Heart left ventricle (tissue), 16 donors: ENCODE data around the gene BLACAT1. TPM values are rescaled to one million over a fixed set of nuclear protein-coding genes. Genes with fewer than 3 reads are reported as not detected.

Source experiments
- ATAC-seq, 4 donors: fragments of 200-7000 bp; cut with Tn5 transposase; one replicate each; pipeline ENCODE4 v1.9.1; 2020 to 2022; ENCODE audit warnings: moderate library complexity in 4 of 4, mild to moderate bottlenecking in 3 of 4, moderate number of reproducible peaks in 1 of 4
- DNase-seq, 5 donors: peaks; one replicate each; pipeline ENCODE4 v3.0.0-alpha.2; 2020
- H3K27ac ChIP-seq, 12 donors: fragments of 200-600 bp; sonication (generic) in 4 of 12; one replicate each; pipeline versions ENCODE4 v1.5.0 to v1.8.0; 2016 to 2022; ENCODE audit warnings: mild to moderate bottlenecking in 2 of 12
- H3K27me3 ChIP-seq, 9 donors: fragments of 200-600 bp; sonication (generic) in 2 of 9; one replicate each; pipeline versions ENCODE4 v1.5.1 to v1.8.0; 2016 to 2022; ENCODE audit warnings: mild to moderate bottlenecking in 3 of 9
- H3K36me3 ChIP-seq, 9 donors: fragments of 200-600 bp; sonication (generic) in 2 of 9; one replicate each; pipeline versions ENCODE4 v1.5.0 to v1.8.0; 2018 to 2022; ENCODE audit warnings: mild to moderate bottlenecking in 2 of 9
- H3K4me1 ChIP-seq, 12 donors: fragments of 200-600 bp; sonication (generic) in 4 of 12; one replicate each; pipeline versions ENCODE4 v1.5.0 to v1.8.0; 2016 to 2022; ENCODE audit warnings: mild to moderate bottlenecking in 3 of 12
- H3K4me3 ChIP-seq, 12 donors: fragments of 200-600 bp; sonication (generic) in 4 of 12; one replicate each; pipeline versions ENCODE4 v1.5.0 to v1.8.0; 2017 to 2022; ENCODE audit warnings: mild to moderate bottlenecking in 9 of 12, moderate library complexity in 4 of 12
- H3K9me3 ChIP-seq, 12 donors: fragments of 200-600 bp; sonication (generic) in 4 of 12; one replicate each; pipeline versions ENCODE4 v1.5.0 to v1.8.0; 2016 to 2022; ENCODE audit warnings: mild to moderate bottlenecking in 1 of 12
- CTCF ChIP-seq, 12 donors: fragments of 200-600 bp; sonication (generic) in 4 of 12; IDR thresholded peaks; one replicate each; pipeline versions ENCODE4 v1.5.0 to v1.8.0; 2018 to 2022; ENCODE audit warnings: antibody characterized with exemption in 12 of 12, mild to moderate bottlenecking in 5 of 12
- POLR2A ChIP-seq, 2 donors: fragments of 450-650 bp; IDR thresholded peaks; one replicate each; pipeline ENCODE4 v1.6.1; 2017; ENCODE audit warnings: antibody characterized with exemption in 2 of 2, mild to moderate bottlenecking in 2 of 2, moderate library complexity in 2 of 2
- WGBS, 4 donors: extraction: QIAGEN DNeasy Blood & Tissue Kit in 2 of 4; methylation state at CpG; one replicate each; pipeline versions ENCODE4 v1.1.5 to v1.1.7; 2013 to 2018; 5-methylcytosine and 5-hydroxymethylcytosine counted together
- intact Hi-C, 10 donors: fragments of 100-400 bp; cut with DNase I; formaldehyde crosslinking; loops; one replicate each; pipeline versions ENCODE4 v1.11.1 to v1.14.2; 2022
- polyA plus RNA-seq, 2 donors: library from polyadenylated mRNA; stranded (reverse); fragments of 200-250 nt; gene quantifications; one replicate each; pipeline ENCODE4 v1.2.3, GENCODE V29; 2013
- total RNA-seq, 9 donors: library from RNA; depleted of rRNA in 2 of 9; stranded (reverse); fragments of >200 nt in 2 of 9; fragmentation: NEBNext Ultra II Directional in 3 of 9; extraction: Animal tissue kit (Norgen Biotek cat#: 25700) in 3 of 9; gene quantifications; one replicate each; pipeline versions ENCODE4 v1.1.0 to v1.2.4, GENCODE V29; 2016 to 2023
- donor health status: ischemic (EF 13 %, LVEDD 7.1; RV severe dilation, severe dysfunction).
- donor health status: healthy with polysubstance abuse.
- donor health status: DM: no; HTN: yes; CAD: no.
- donor health status: DM: no; HTN: no; CAD: no.
- donor health status: ischemic (EF 25% LVEDD 6.9; RV normal size, moderate dysfunction).
- donor health status: ischemic (EF 25% LVEDD 5.7; RV mildly dilated, moderate dysfunction).
- donor health status: healthy.
- donor health status: DM: yes; HTN: yes; CAD: no.
- donor health status: ischemic (EF 35%, LVEDD 5.7; RV mildly dilated, moderate dysfunction).
- donor health status: nonischemic (EF 11% LVEDD 7.7; RV severe dilation, severe dysfunction).
- donor health status: DM: yes; HTN: yes; CAD: no.
- donor health status: PGD.
- donor health status: ischemic (EF 29% LVEDD 5.4; RV normal size, mild dysfunction).
- donor health status: nonischemic (EF 23%, LVEDD 6.1; RV moderate dilation, normal function).

BLACAT1 gene
- total and polyA plus RNA-seq, 11 donors, result 0.27 TPM; not detected in 10

GRCh38 chr1:205444300-205444930 lies 11.4 kb downstream of the BLACAT1 start:
- intact Hi-C loops, result no loop called here
- no peaks in the 10 kb centered on the region for H3K36me3 ChIP-seq
- H3K9me3 ChIP-seq, result no peaks in the 10 kb centered on the region
- peaks cover 6 to 57% (median 38%) of the 10 kb centered on the region in 12 donors for H3K4me1 ChIP-seq
- TF ChIP-seq POLR2A (IDR thresholded peaks at IDR 0.05), result no peak
- TF ChIP-seq CTCF (IDR thresholded peaks at IDR 0.05), result no peak
- DNase-seq (peak in 1 of 5 donors; percentile 31), ATAC-seq (no peak)
- WGBS, 4 donors, result 58 to 69% (median 66%) methylated on average over 10 of the region's 10 CpGs
- peak overlapping the region in 1 of 12 donors; percentile 54 for H3K27ac ChIP-seq
- peak overlapping the region in 4 of 12 donors; percentile 25 to 32 (median 28) for H3K4me3 ChIP-seq
- no peaks in the 10 kb centered on the region for H3K27me3 ChIP-seq

- DNase-seq, result peak in 1 of 5 donors; percentile 28
Observed at GRCh38 chr1:205443585-205444299, 12.1 kb downstream of the BLACAT1 start.

GRCh38 chr1:205442051-205442725 lies 13.7 kb downstream of the BLACAT1 start:
- H3K36me3 ChIP-seq, result no peaks in the 10 kb centered on the region
- H3K9me3 ChIP-seq, result no peaks in the 10 kb centered on the region
- DNase-seq (peak in 1 of 5 donors; percentile 35), ATAC-seq (no peak)
- no peaks in the 10 kb centered on the region for H3K27me3 ChIP-seq
- intact Hi-C loops, result no loop called here
- WGBS, 4 donors, result 70 to 88% (median 83%) methylated on average over 7 to 12 of the region's 12 CpGs
- peaks cover 11 to 69% (median 51%) of the 10 kb centered on the region in 12 donors for H3K4me1 ChIP-seq
- H3K27ac ChIP-seq, result no peak overlapping the region
- TF ChIP-seq CTCF (IDR thresholded peaks at IDR 0.05), result no peak
- TF ChIP-seq POLR2A (IDR thresholded peaks at IDR 0.05), result no peak
- no peak overlapping the region for H3K4me3 ChIP-seq

More at GRCh38 chr1:205443585-205444299, 12.1 kb downstream of the BLACAT1 start:
- 75 to 91% (median 82%) methylated on average over 7 of the region's 7 CpGs for WGBS, 4 donors
- H3K27me3 ChIP-seq, result no peaks in the 10 kb centered on the region
- intact Hi-C loops, result no loop called here
- no peak overlapping the region for H3K27ac ChIP-seq
- H3K4me3 ChIP-seq, result no peak overlapping the region
- no peaks in the 10 kb centered on the region for H3K9me3 ChIP-seq
- ATAC-seq, result no peak
- H3K4me1 ChIP-seq, result peaks cover 11 to 63% (median 45%) of the 10 kb centered on the region in 12 donors
- no peak for TF ChIP-seq CTCF (IDR thresholded peaks at IDR 0.05)
- no peak for TF ChIP-seq POLR2A (IDR thresholded peaks at IDR 0.05)
- H3K36me3 ChIP-seq, result no peaks in the 10 kb centered on the region

GRCh38 chr1:205441716-205442050 lies 14.2 kb downstream of the BLACAT1 start:
- TF ChIP-seq POLR2A (IDR thresholded peaks at IDR 0.05), result no peak
- no peak for TF ChIP-seq CTCF (IDR thresholded peaks at IDR 0.05)
- H3K27ac ChIP-seq, result no peak overlapping the region
- H3K9me3 ChIP-seq, result no peaks in the 10 kb centered on the region
- no peaks in the 10 kb centered on the region for H3K27me3 ChIP-seq
- peaks cover 11 to 69% (median 46%) of the 10 kb centered on the region in 12 donors for H3K4me1 ChIP-seq
- DNase-seq (no peak), ATAC-seq (no peak)
- intact Hi-C loops, result no loop called here
- H3K4me3 ChIP-seq, result no peak overlapping the region
- no peaks in the 10 kb centered on the region for H3K36me3 ChIP-seq
- WGBS, 4 donors, result 75 to 93% (median 90%) methylated on average over 3 of the region's 3 CpGs
